CD4-positive, alpha-beta T cell treated with Interleukin-1 beta for 1 hour (primary cell): ENCODE measurements around the gene DTNBP1.
A peak's percentile ranks its signal among the peaks of the same experiment; 100 is the strongest.

Experiments
- DNase-seq, 2 donors: peaks; one replicate each; pipeline ENCODE4 v3.0.0-alpha.2; 2020 to 2022

Gene DTNBP1

GRCh38 chr6:15622045-15622740 lies 40.6 kb downstream of the DTNBP1 start:
- DNase-seq: no peak

GRCh38 chr6:15621203-15622044 lies 41.4 kb downstream of the DTNBP1 start:
- peak in 1 of 2 donors; percentile 55 for DNase-seq

GRCh38 chr6:15620611-15621010 lies 42.2 kb downstream of the DTNBP1 start:
- no peak for DNase-seq

- DNase-seq: no peak
These were observed 43.5 kb downstream of the DTNBP1 start for GRCh38 chr6:15619330-15619729.

GRCh38 chr6:15618685-15619084 lies 44.1 kb downstream of the DTNBP1 start:
- no peak for DNase-seq

- DNase-seq: no peak
These were observed 46.6 kb downstream of the DTNBP1 start for GRCh38 chr6:15616261-15616660.

GRCh38 chr6:15615802-15616201 lies 47.0 kb downstream of the DTNBP1 start:
- DNase-seq: no peak

- DNase-seq: no peak
These were observed 48.6 kb downstream of the DTNBP1 start for GRCh38 chr6:15614277-15614676.

GRCh38 chr6:15608396-15608795 lies 54.4 kb downstream of the DTNBP1 start:
- DNase-seq: no peak

- no peak for DNase-seq
These were observed 55.2 kb downstream of the DTNBP1 start for GRCh38 chr6:15607603-15608002.

- DNase-seq: no peak
These were observed 56.5 kb downstream of the DTNBP1 start for GRCh38 chr6:15606347-15606746.

- no peak for DNase-seq
These were observed 58.0 kb downstream of the DTNBP1 start for GRCh38 chr6:15604843-15605242.

- DNase-seq: no peak
These were observed 60.7 kb downstream of the DTNBP1 start for GRCh38 chr6:15602154-15602553.

GRCh38 chr6:15598273-15598798 lies 64.5 kb downstream of the DTNBP1 start:
- DNase-seq: no peak

GRCh38 chr6:15596186-15596896 lies 66.5 kb downstream of the DTNBP1 start:
- DNase-seq: no peak

- peak in 1 of 2 donors; percentile 4 for DNase-seq
These were observed 67.2 kb downstream of the DTNBP1 start for GRCh38 chr6:15595461-15596173.

GRCh38 chr6:15594512-15595259 lies 68.1 kb downstream of the DTNBP1 start:
- DNase-seq: no peak

GRCh38 chr6:15593798-15594197 lies 69.0 kb downstream of the DTNBP1 start:
- DNase-seq: no peak

- no peak for DNase-seq
These were observed 70.2 kb downstream of the DTNBP1 start for GRCh38 chr6:15592610-15593009.

- no peak for DNase-seq
These were observed 73.7 kb downstream of the DTNBP1 start for GRCh38 chr6:15588971-15589634.

GRCh38 chr6:15586503-15586902 lies 76.3 kb downstream of the DTNBP1 start:
- DNase-seq: no peak
